GM12878 (cell line): ENCODE measurements around the gene ACHE.

Experiments used
- CTCF ChIP-seq, 3 experiments: IDR thresholded peaks in 2 of 3; conservative IDR thresholded peaks in 1 of 3; 2 replicates each; pipeline ENCODE4 v1.5.1; 2011; ENCODE audit warnings: low read depth in 3 of 3, low read length in 3 of 3, mild to moderate bottlenecking in 3 of 3, control low read depth in 2 of 3, moderate library complexity in 2 of 3, inconsistent platforms in 1 of 3, mixed read lengths in 1 of 3; ENCODE audit not compliant: control insufficient read depth in 2 of 3, insufficient read depth in 1 of 3; ENCODE audit errors: extremely low read depth in 1 of 3
- POLR2A ChIP-seq: IDR thresholded peaks from 2 replicates; pipeline ENCODE4 v1.6.1; 2011; ENCODE audit warnings: low read depth, mild to moderate bottlenecking, low read length
- SREBF1 ChIP-seq: IDR thresholded peaks from 2 replicates; pipeline ENCODE4 v1.6.1; 2012; ENCODE audit warnings: mild to moderate bottlenecking, low read length

- TF ChIP-seq POLR2A (no peak), CTCF (IDR thresholded peaks at IDR 0.05 in 2 of 3, conservative IDR thresholded peaks at IDR 0.05 in 1 of 3; ENCODE audit: control insufficient read depth in 2 of 3, extremely low read depth in 1 of 3, insufficient read depth in 1 of 3, low read depth in 3 of 3, low read length in 3 of 3) (no peak), SREBF1 (no peak)
Measured at GRCh38 chr7:100899432-100899831, 3.7 kb upstream of the ACHE start.
